Activated naive CD4-positive, alpha-beta T cell treated with anti-CD3 and anti-CD28 coated beads, Interleukin-2, amount 50 U/mL, for 24 hours (primary cell): ENCODE measurements around the gene CAPN11.

ENCODE experiments used
- H3K27ac Mint-ChIP-seq: one replicate; pipeline ENCODE4 v1.8.0; 2021; ENCODE audit warnings: mild to moderate bottlenecking, mixed read lengths
- H3K27me3 Mint-ChIP-seq: one replicate; pipeline ENCODE4 v1.8.0; 2021; ENCODE audit warnings: mixed read lengths
- H3K36me3 Mint-ChIP-seq: one replicate; pipeline ENCODE4 v1.8.0; 2021; ENCODE audit warnings: mixed read lengths
- H3K4me1 Mint-ChIP-seq: one replicate; pipeline ENCODE4 v1.8.0; 2021; ENCODE audit warnings: mixed read lengths
- H3K4me3 Mint-ChIP-seq: one replicate; pipeline ENCODE4 v1.8.0; 2021; ENCODE audit warnings: mild to moderate bottlenecking, mixed read lengths
- H3K9me3 Mint-ChIP-seq: one replicate; pipeline ENCODE4 v1.8.0; 2021; ENCODE audit warnings: mixed read lengths

Gene CAPN11

DNA sequence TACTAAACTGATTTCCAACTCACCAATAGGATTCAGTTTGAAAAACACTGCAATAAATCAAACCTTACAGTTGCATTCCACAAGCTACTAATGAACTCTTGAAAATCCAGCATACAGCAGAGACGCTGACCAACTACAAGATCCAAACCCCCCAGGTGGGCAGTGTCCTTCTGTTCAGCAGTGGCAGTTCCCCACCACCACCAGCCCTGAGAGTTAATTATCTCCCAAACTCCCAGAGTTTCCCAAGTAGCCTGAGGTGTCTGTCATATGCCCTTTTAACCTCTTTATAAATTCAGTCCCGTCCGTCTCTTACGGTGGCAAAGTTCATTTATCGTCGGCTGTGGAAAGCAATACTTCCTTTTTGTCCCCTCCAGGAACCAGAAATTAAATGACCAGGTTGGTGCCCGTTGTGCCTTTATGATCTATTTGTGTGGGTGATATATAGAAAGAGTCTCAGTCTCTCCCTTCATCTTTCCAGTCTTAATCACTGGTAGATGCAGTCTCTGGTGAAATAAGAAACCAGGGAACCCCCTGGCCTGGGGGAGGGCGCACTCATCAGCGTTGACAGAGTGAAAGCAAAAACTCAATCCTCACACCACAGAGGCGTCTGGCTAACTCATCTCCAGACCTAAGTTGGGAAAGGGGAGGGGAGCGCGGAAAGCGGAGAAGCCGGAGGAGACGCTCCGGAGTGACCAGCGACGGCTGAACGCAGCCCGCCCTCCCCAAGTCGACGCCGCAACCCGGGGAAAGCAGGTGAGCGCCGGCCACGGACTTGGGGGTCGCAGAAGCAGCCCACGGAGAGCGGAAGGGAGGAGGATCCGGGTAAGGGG is 32.1 kb upstream of the CAPN11 start:
- H3K4me1 Mint-ChIP-seq = peaks cover 60% of the 10 kb centered on the region
- H3K36me3 Mint-ChIP-seq = peaks cover 4% of the 10 kb centered on the region
- no peaks in the 10 kb centered on the region for H3K9me3 Mint-ChIP-seq
- peak overlapping the region; percentile 93 for H3K4me3 Mint-ChIP-seq
- H3K27me3 Mint-ChIP-seq = no peaks in the 10 kb centered on the region
- H3K27ac Mint-ChIP-seq = peak overlapping the region; percentile 95

DNA sequence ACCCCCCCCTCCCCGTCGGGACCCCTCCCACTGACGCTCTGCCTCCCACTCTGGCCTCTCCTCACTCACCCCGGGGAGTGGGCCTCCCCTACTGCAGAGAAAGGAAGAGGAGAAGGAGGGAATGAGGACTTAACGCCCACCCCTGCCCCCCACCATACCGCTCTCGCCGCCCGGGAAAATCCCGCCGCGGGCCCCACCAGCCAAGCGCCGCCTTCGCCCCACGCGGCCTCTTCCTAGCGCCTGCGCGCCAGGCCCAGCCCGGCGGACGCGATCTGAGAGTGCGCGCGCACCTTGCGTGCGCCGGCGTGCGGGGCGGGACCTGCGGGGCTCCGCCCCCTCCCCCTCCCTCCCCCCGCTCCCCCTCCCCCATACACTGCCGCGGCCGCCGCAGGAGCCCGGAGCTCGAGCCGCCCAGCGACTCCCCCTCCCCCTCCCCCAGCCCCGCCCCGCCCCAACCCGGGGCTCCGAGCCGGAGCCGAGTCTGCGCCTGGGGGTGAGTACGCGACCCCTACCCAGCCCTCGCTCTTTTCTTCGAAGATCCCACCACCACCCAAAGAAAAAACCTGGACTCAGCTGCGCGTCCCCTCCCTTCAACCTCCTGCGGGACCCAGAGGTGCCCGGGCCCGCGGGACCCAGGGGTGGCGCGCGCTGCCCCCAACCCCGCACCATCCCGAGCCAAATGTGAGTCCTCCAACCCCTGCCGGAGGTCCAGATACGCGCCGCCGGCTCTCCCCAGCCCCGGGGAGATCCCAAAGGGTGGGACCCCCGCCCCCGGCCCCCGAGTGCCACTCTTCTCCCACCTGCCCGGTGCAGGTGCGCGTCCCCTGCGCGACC is 31.2 kb upstream of the CAPN11 start, which contains the start of the genes MRPL14 and TMEM63B:
Gene MRPL14, minus strand, starts transcription at position 267 of the 834 bp plus-strand sequence. CDS start 10,841 bp downstream, outside the sequence.
Gene TMEM63B, plus strand, starts transcription at position 369 of the 834 bp plus-strand sequence. CDS start 7,031 bp downstream, outside the sequence.
- H3K4me1 Mint-ChIP-seq = peaks cover 65% of the 10 kb centered on the region

DNA sequence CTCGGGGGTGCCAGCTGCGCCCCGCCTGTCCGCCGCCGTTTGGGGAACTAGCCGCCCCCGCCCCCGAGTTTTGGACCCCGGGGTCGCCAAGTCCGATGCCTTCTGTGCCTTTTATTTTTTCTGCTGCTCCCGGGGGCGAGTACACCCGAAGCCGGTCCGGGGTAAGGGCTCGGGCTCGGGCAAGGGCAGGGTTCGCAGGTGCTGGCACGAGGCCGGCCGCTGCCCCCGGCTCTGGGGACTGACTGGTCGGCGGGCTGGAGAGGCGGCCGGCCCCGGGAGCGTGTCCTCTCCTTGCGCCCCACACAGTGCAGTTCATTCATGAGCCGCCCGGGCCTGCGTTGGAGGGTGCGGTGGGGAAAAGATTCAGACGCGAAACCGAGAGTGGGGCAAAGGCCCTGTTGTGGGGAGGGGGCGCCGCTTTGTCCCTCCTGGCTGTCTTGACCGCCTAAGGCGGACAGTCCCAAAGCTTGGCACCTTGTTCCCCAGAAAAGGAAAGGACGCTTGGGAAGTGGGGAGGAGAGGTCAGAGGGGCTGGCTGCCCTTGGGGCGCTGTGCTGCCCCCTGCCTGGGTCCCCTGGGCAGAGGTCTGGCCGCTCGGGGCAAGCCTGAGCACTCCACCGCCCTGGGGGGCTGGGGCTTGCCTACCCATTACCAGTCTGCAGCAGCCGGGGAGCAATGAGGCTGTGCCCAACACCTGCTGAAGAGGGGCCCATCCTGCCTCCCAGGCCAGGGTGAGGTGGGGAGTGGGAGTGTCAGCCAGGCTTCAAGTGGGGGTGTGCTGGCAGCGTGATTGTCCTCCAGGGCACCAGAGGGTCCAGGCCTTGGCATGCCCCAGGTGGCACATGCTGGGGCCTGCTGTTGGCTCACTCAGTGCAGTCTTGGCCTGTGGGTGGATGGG is 30.4 kb upstream of the CAPN11 start:
- Mint-ChIP-seq H3K4me3 (peak overlapping the region; percentile 79), H3K27ac (no peak overlapping the region), H3K4me1 (peaks cover 59% of the 10 kb centered on the region), H3K36me3 (peaks cover 4% of the 10 kb centered on the region), H3K9me3 (no peaks in the 10 kb centered on the region), H3K27me3 (no peaks in the 10 kb centered on the region)

More for the DNA sequence above, 31.2 kb upstream of the CAPN11 start, which contains the start of the genes MRPL14 and TMEM63B:
- Mint-ChIP-seq H3K27ac (peak within 1 kb of the TSS; percentile 95), H3K4me3 (peak within 1 kb of the TSS; percentile 93), H3K36me3 (peaks cover 4% of the 10 kb centered on the region), H3K9me3 (no peaks in the 10 kb centered on the region), H3K27me3 (no peaks in the 10 kb centered on the region)

DNA sequence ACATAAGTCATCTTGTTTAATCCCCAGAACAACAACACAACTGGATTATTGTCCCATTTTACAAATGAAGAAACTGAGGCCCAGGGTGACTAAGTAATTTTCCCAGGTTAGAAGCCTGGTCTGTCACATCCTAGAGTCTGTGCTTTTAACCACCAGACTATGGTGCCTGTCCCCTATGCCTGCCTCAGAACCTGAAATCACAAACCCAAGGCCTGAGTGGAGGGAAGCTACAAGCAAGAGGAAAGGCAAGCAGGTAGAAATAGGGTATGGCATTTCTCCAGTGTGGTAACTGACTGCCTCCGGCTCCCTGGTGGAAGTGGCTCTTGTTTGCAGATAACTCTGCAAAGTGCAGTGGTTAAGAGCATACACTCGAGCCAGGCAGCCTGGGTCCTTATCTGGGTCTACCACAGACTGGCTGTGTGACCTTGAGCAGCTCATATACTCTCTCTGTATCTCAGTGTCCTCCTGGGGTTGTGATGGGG is 28.7 kb upstream of the CAPN11 start:
- Mint-ChIP-seq H3K27me3 (no peaks in the 10 kb centered on the region), H3K9me3 (no peaks in the 10 kb centered on the region), H3K27ac (peak overlapping the region; percentile 30)

DNA sequence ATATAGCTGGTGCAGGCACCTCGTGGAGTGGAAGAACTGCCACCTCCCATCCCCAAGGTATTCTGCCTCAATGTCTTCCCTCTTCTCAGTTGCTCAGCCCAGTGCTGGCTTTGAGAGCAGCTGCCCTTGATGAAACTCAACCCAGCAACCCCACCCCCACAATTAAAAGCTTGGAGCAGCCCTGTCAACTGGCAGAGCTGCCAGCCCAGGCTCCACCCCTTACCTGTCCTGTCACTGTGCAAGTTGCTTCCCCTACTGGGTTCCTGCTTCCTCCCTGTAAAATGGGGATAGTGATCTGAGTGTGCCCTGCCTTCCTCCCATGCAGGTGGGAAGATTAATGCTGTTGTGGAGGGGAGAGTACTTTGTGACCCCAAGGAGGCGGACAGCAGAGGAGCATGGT is 26.7 kb upstream of the CAPN11 start:
- peak overlapping the region; percentile 11 for H3K27ac Mint-ChIP-seq
- H3K36me3 Mint-ChIP-seq = peaks cover 3% of the 10 kb centered on the region
- no peaks in the 10 kb centered on the region for H3K27me3 Mint-ChIP-seq
- no peaks in the 10 kb centered on the region for H3K9me3 Mint-ChIP-seq
- no peak overlapping the region for H3K4me3 Mint-ChIP-seq
- H3K4me1 Mint-ChIP-seq = peaks cover 27% of the 10 kb centered on the region

More for the DNA sequence above, 28.7 kb upstream of the CAPN11 start:
- Mint-ChIP-seq H3K36me3 (peaks cover 4% of the 10 kb centered on the region), H3K4me1 (peaks cover 43% of the 10 kb centered on the region), H3K4me3 (peak overlapping the region; percentile 52)

DNA sequence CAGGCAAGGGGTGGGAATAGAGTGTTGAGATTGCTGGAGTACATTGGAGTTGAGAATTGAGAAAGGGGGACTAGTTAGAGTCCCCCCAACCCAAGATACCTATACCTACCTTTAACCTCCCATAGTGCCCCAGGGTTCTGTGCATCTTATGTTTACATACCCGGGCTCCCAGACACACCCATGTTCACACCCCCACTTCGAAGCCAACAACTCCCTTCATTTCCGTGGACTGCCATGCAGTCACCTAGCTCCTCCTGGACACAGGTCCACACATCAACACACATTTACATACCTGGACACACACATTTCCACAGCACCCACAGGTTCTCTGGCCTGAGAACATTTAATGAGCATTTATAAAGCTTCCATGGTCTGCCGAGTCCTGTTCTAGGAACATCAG is 26.1 kb upstream of the CAPN11 start:
- no peaks in the 10 kb centered on the region for H3K27me3 Mint-ChIP-seq
- H3K27ac Mint-ChIP-seq = no peak overlapping the region
- H3K4me1 Mint-ChIP-seq = peaks cover 27% of the 10 kb centered on the region
- no peaks in the 10 kb centered on the region for H3K9me3 Mint-ChIP-seq
- H3K36me3 Mint-ChIP-seq = peaks cover 3% of the 10 kb centered on the region
- no peak overlapping the region for H3K4me3 Mint-ChIP-seq

DNA sequence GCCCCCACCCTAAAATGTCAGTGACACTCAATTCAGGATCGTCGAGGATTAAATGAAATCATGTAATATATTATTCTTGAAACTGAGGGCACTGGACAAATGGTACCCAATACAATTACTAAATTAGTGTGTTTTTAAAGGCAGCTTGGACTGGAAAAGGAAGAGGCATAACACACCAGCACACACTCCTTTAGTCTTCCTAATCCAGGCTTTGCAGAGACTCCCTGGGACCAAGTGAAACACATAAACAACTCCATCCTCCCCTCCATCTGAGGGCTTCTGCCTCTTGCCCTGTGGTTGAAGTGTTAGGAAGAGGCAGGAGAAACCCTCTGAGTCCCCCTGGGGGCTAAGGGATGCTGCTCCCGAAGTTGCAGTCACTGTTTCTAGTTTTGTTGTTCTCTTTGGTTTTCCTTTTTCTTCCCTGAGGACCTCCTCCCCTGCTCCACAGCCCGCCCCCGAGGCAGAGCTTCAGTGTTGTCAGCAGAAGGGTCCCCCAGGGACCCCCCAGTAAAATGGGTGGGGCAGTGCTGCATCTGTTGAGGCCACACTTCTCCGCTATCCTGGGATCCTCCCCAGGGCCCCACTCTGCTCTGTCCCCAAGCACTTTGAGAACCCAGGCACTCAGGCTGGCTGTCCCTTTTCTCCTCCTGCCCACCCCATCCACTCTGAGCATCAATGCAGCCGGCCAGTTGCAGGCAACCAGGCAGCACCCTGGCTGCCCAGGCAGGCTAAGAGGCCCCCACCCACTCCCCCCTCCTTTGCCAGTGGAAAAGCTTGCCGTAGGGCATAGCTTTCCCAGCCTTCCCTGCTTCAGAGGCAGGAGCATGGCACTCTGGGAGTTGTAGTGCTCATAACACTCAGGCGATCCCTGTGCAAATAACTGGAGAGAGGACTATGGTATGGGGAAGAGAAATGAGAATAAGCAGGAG is 25.4 kb upstream of the CAPN11 start:
- Mint-ChIP-seq H3K27me3 (no peaks in the 10 kb centered on the region), H3K27ac (no peak overlapping the region), H3K4me3 (no peak overlapping the region), H3K4me1 (peaks cover 27% of the 10 kb centered on the region), H3K9me3 (no peaks in the 10 kb centered on the region), H3K36me3 (peaks cover 3% of the 10 kb centered on the region)

DNA sequence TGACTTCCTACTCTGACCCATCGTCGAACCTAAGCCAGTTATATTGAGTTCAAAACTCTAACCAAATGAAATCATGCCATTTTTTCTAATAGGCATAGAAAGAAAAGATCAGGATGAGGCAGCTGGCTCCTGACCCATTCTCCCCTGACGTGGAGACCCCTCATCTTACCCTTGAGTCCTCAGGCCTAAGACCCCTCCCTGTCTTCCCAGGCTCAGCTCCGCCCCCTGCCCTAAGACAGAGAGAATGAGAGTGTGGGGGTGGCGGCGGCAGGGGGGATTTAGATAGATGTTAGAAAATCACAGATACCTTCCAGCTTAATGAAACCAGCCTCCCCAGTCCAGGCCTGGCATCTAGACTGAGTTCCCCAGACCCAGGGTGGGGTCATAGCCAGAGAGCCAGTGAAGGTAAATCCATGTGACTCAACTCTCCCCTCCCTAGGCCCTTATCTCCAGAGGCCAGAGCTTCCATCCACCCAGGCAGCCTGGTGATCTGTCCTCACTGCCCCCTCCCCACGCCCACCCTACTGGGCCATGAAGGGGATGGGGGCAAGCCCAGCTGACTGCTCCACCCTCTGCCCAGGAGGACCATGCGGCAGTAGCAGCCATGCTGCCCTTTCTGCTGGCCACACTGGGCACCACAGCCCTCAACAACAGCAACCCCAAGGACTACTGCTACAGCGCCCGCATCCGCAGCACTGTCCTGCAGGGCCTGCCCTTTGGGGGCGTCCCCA is 24.5 kb upstream of the CAPN11 start:
- H3K27me3 Mint-ChIP-seq = no peaks in the 10 kb centered on the region
- no peaks in the 10 kb centered on the region for H3K9me3 Mint-ChIP-seq
- H3K36me3 Mint-ChIP-seq = peaks cover 3% of the 10 kb centered on the region
- no peak overlapping the region for H3K27ac Mint-ChIP-seq
- peaks cover 20% of the 10 kb centered on the region for H3K4me1 Mint-ChIP-seq
- H3K4me3 Mint-ChIP-seq = no peak overlapping the region

DNA sequence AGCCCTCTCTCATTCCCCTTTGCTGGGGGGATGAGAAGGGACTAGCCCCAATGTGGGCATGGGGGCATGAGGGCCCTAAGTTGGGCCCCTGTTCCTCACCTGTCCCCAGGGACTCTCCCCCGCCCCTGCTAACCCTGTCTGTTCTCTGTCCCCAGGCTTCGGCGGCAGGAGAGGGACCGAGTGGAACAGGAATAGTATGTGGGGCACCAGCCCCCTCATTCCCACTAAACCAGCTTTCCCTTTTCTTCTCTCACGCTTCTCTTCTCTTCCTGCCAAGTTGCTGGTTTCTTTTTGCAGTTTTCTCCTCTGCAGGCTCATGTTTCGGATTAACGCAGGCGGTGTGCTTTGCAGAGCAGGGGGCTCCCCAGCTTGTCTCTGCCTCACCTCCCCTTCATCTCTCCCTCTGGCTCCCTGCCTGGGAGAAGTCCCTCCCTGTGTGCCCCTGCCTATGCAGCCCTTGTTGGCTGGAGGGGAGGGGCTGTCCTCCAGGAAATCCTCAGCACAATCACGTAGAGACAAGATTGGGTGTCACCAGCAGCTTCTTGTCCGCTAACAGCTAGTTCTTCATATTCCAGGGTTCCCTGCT is 23.4 kb upstream of the CAPN11 start:
- peaks cover 3% of the 10 kb centered on the region for H3K36me3 Mint-ChIP-seq
- H3K9me3 Mint-ChIP-seq = no peaks in the 10 kb centered on the region
- no peaks in the 10 kb centered on the region for H3K27me3 Mint-ChIP-seq
- peaks cover 13% of the 10 kb centered on the region for H3K4me1 Mint-ChIP-seq
- no peak overlapping the region for H3K4me3 Mint-ChIP-seq
- H3K27ac Mint-ChIP-seq = no peak overlapping the region

DNA sequence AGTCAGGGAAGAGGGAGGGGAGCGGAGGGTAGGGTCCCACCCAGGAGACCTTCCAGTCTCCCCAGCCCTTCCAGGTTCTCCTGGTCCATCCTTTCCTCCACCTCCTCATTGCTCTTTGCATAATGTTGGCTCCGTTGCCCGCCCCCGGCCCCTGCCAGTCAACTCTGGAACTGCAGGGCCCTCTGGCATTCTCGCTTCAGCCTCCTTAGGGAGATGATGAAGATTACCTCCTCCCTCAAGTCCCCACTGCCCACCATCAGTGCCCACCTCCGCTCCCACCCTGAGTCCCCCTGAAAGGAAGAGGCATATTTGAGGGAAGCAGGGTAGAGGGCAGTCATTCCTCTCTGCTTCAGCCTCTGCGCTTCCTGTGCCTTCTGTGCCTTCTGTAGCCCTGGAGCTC is 22.7 kb upstream of the CAPN11 start:
- Mint-ChIP-seq H3K4me1 (peaks cover 13% of the 10 kb centered on the region), H3K4me3 (no peak overlapping the region), H3K27me3 (no peaks in the 10 kb centered on the region), H3K36me3 (peaks cover 3% of the 10 kb centered on the region), H3K9me3 (no peaks in the 10 kb centered on the region), H3K27ac (no peak overlapping the region)

DNA sequence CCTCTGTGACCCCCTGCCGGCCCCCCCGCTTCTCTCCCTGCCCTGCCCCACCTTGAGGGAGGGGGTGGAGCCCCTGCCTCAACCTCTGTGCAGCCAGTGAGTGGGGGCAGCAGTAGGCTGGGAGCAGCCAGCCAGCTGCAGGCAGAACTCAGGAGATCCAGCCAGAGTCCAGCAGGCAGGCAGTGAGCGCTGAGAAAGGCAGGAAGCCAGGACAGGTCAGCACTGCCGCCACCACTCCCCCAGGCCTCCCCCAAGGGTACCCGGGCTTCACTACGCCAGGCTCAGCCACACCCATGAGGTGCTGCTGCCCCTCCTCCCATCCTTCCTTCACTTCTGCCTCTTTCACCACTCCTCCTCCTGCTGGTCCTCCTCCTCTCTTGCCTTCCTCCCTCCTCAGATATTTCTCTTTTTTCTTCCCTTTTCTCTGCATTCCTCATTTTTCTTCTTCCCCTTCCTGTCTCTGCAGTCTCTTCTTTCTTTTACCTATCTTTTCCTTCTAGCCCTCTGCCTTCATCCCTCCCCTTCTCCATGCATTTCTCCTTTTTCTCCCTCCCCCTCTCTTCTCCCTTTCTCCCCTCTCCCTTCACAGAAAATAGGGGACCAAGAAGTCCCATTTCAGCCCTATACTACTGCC is 19.8 kb upstream of the CAPN11 start:
- no peaks in the 10 kb centered on the region for H3K9me3 Mint-ChIP-seq
- H3K36me3 Mint-ChIP-seq = peaks cover 6% of the 10 kb centered on the region
- no peaks in the 10 kb centered on the region for H3K27me3 Mint-ChIP-seq
- H3K4me1 Mint-ChIP-seq = no peaks in the 10 kb centered on the region
- no peak overlapping the region for H3K27ac Mint-ChIP-seq
- no peak overlapping the region for H3K4me3 Mint-ChIP-seq

DNA sequence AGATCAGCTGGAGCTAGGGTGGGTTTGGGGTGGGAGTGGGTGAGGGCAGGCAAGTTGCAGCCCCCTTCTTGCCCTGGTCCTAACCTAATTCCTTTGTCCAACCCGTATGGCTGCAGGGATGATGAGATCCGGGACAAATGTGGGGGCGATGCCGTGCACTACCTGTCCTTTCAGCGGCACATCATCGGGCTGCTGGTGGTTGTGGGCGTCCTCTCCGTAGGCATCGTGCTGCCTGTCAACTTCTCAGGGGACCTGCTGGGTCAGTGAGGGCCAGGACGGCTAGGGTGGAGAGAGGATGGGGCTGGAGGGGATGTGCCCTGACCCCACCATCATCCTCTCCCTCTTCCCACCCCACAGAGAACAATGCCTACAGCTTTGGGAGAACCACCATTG is 19.3 kb upstream of the CAPN11 start:
- H3K27me3 Mint-ChIP-seq = no peaks in the 10 kb centered on the region
- H3K27ac Mint-ChIP-seq = no peak overlapping the region
- peaks cover 6% of the 10 kb centered on the region for H3K36me3 Mint-ChIP-seq
- no peaks in the 10 kb centered on the region for H3K9me3 Mint-ChIP-seq
- H3K4me1 Mint-ChIP-seq = no peaks in the 10 kb centered on the region
- H3K4me3 Mint-ChIP-seq = no peak overlapping the region

DNA sequence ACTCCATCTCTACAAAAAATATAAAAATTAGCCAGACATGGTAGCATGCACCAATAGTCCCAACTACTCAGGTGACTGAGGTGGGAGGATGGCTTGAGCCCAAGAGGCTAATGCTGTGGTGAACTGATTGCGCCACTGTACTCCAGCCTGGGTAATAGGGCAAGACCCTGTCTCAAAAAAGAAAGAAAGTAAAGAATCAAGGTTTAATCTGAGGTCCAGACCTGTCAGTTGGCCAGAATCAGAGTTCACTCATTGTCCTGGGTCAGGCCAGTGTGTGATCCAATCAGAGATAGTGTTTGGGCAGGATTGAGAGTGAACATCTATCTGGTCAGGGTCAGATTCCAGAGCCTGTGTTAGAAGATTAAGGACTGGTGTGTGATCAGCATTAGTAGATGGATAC is 15.8 kb upstream of the CAPN11 start:
- no peaks in the 10 kb centered on the region for H3K4me1 Mint-ChIP-seq
- H3K36me3 Mint-ChIP-seq = peaks cover 5% of the 10 kb centered on the region
- no peaks in the 10 kb centered on the region for H3K9me3 Mint-ChIP-seq
- H3K4me3 Mint-ChIP-seq = no peak overlapping the region
- H3K27me3 Mint-ChIP-seq = no peaks in the 10 kb centered on the region
- no peak overlapping the region for H3K27ac Mint-ChIP-seq
